HPDE6-E6E7 (cell line): ENCODE measurements around the gene PLCB2.

ENCODE experiments used
- DNase-seq: peaks from one replicate; pipeline ENCODE4 v3.0.0; 2011; ENCODE audit warnings: missing footprints; ENCODE audit errors: extremely low spot score

The PLCB2 gene

GRCh38 chr15:40307421-40308211 lies at the start of gene PLCB2:
Gene PLCB2, minus strand, starts transcription at chr15:40307935. Its CDS starts 263 bp downstream, at chr15:40307672.
- no peak for DNase-seq

GRCh38 chr15:40357246-40357645 lies 49.5 kb upstream of the PLCB2 start:
- DNase-seq: no peak

- no peak for DNase-seq
Measured at GRCh38 chr15:40355976-40356585, 48.3 kb upstream of the PLCB2 start.

- DNase-seq: no peak
Measured at GRCh38 chr15:40354408-40355171, 46.9 kb upstream of the PLCB2 start.

- no peak for DNase-seq
Measured at GRCh38 chr15:40353697-40354096, 46.0 kb upstream of the PLCB2 start.

- no peak for DNase-seq
Measured at GRCh38 chr15:40352281-40352901, 44.7 kb upstream of the PLCB2 start.

- DNase-seq: no peak
Measured at GRCh38 chr15:40349163-40349562, 41.4 kb upstream of the PLCB2 start.

- DNase-seq: no peak
Measured at GRCh38 chr15:40348474-40348870, 40.7 kb upstream of the PLCB2 start.

GRCh38 chr15:40347559-40348473 lies 40.1 kb upstream of the PLCB2 start:
- DNase-seq: no peak

- DNase-seq: no peak
Measured at GRCh38 chr15:40346579-40347558, 39.1 kb upstream of the PLCB2 start.

GRCh38 chr15:40345867-40346578 lies 38.3 kb upstream of the PLCB2 start:
- DNase-seq: no peak

- DNase-seq: no peak
Measured at GRCh38 chr15:40345225-40345866, 37.6 kb upstream of the PLCB2 start.

GRCh38 chr15:40344631-40345120 lies 36.9 kb upstream of the PLCB2 start:
- DNase-seq: no peak

GRCh38 chr15:40344217-40344616 lies 36.5 kb upstream of the PLCB2 start:
- no peak for DNase-seq

GRCh38 chr15:40343512-40343911 lies 35.8 kb upstream of the PLCB2 start:
- DNase-seq: peak; percentile 86

- DNase-seq: no peak
Measured at GRCh38 chr15:40342416-40343320, 34.9 kb upstream of the PLCB2 start.

- DNase-seq: peak; percentile 84
Measured at GRCh38 chr15:40340740-40341400, 33.1 kb upstream of the PLCB2 start, which contains the start of gene CCDC9B. Gene CCDC9B, minus strand, starts transcription at chr15:40340939. Its CDS starts 120 bp downstream, at chr15:40340819.
